Brain pericyte (primary cell): ENCODE measurements around the gene TMEM52.

Source experiments
- DNase-seq: peaks from one replicate; pipeline ENCODE4 v3.0.0-alpha.2; 2012; ENCODE audit warnings: low read depth, low spot score

TMEM52 gene

GRCh38 chr1:1918901-1919303 lies at the start of gene TMEM52:
TSS of gene TMEM52 (minus strand) at chr1:1919279. CDS start at chr1:1919265, 14 bp downstream.
- DNase-seq, result no peak

- no peak for DNase-seq
Observed at GRCh38 chr1:1967879-1968278, 48.8 kb upstream of the TMEM52 start.

GRCh38 chr1:1967151-1967550 lies 48.1 kb upstream of the TMEM52 start:
- no peak for DNase-seq

- no peak for DNase-seq
Observed at GRCh38 chr1:1966071-1966740, 47.1 kb upstream of the TMEM52 start.

- no peak for DNase-seq
Observed at GRCh38 chr1:1965546-1965945, 46.5 kb upstream of the TMEM52 start.

- DNase-seq, result no peak
Observed at GRCh38 chr1:1964811-1965210, 45.7 kb upstream of the TMEM52 start.

- no peak for DNase-seq
Observed at GRCh38 chr1:1963570-1963969, 44.5 kb upstream of the TMEM52 start.

GRCh38 chr1:1962752-1963151 lies 43.7 kb upstream of the TMEM52 start:
- no peak for DNase-seq

GRCh38 chr1:1960480-1961196 lies 41.6 kb upstream of the TMEM52 start:
- DNase-seq, result no peak

- no peak for DNase-seq
Observed at GRCh38 chr1:1959840-1960479, 40.9 kb upstream of the TMEM52 start.

- DNase-seq, result no peak
Observed at GRCh38 chr1:1959459-1959839, 40.4 kb upstream of the TMEM52 start.

GRCh38 chr1:1958071-1958541 lies 39.0 kb upstream of the TMEM52 start:
- no peak for DNase-seq

GRCh38 chr1:1957533-1957961 lies 38.5 kb upstream of the TMEM52 start:
- DNase-seq, result no peak

- no peak for DNase-seq
Observed at GRCh38 chr1:1956586-1957532, 37.8 kb upstream of the TMEM52 start.

GRCh38 chr1:1956101-1956500 lies 37.0 kb upstream of the TMEM52 start:
- no peak for DNase-seq

- DNase-seq, result no peak
Observed at GRCh38 chr1:1955621-1956094, 36.6 kb upstream of the TMEM52 start.

- no peak for DNase-seq
Observed at GRCh38 chr1:1954831-1955441, 35.9 kb upstream of the TMEM52 start.

- DNase-seq, result no peak
Observed at GRCh38 chr1:1954015-1954414, 34.9 kb upstream of the TMEM52 start.

GRCh38 chr1:1950940-1951339 lies 31.9 kb upstream of the TMEM52 start:
- DNase-seq, result no peak

GRCh38 chr1:1948783-1949182 lies 29.7 kb upstream of the TMEM52 start:
- DNase-seq, result no peak

GRCh38 chr1:1947493-1947892 lies 28.4 kb upstream of the TMEM52 start:
- DNase-seq, result no peak
